GM18520 (cell line): ENCODE results near the gene MTOR.
"Not testable (repeated sequence)": the region's sequence is repeated elsewhere in the genome, so short reads cannot be mapped to it uniquely, and the experiment has no call there.

Source experiments
- ATAC-seq: cut with Tn5 transposase; IDR thresholded peaks from one replicate; pipeline ENCODE4 v1.9.1; 2021; ENCODE audit not compliant: unreplicated experiment

MTOR gene

DNA sequence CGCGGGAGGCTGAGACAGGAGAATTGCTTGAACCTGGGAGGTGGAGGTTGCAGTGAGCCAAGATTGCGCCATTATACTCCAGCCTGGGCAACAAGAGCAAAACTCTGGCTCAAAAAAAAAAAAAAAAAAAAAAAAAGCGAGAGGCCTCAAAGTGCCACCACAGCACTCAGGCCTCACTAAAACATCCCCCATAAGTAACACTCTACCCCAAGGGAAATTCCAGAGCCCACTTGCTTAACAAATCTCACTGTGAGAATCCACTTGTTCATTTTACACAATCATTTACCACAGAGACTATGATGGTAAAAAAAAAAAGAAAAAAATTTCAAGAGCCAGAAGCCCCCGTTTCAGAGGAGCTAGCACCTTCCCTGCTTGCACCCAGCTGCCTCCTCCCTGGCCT lies 136.4 kb downstream of the MTOR start:
- no peak for ATAC-seq

DNA sequence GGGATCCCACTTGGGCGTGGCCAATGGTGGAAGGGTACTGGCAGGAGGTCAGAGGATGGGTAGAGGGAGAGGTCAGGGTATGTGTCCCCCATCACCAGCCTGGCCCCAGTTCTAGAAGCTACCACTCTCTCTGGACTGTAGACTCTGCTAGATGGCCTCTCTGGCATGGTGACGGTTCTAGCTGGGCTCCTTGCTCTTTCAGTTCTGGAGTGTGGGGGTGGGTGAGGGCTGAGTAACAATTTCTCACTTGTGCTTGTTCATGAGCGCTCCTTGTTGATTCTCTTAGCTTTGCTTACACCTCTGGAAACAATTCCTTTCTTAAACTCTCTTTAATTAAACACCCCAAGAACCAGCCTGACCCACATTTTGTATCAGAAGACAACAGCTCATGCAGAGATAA lies 137.4 kb downstream of the MTOR start:
- ATAC-seq = no peak

DNA sequence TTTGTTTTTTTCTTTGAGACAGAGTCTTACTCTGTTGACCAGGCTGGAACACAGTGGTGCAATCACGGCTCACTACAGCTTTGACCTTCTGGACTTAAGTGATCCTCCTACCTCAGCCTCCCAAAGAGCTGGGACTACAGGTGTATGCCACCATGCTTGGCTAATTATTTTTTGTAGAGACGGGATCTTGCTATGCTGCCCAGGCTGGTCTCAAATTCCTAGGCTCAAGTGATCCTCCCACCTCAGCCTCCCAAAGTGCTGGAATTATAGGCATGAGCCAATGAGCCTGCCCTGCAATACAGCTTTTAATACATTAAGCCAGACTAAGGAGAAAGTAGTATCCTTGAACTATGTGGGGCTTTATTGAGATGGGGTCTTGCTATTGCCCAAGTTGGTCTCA lies 146.0 kb downstream of the MTOR start:
- no peak for ATAC-seq

DNA sequence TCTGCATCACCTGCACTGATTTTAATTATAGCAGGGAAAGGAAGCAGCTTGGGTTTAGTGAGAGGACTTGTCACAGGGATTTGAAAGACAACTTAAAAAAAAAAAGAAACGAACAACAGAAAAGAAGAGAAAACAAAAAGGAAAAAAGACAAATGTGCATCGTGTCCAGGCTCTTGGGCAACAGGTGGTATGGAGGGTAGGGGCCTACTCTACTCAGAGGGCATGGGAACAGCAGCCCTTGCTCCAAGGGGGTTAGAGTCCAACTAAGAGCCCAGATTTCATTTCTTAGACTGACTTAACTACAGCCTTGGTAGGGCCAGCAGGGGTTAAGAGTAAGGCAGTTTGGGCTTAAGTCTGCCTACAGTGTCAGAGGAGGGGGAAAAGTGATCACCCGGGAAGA lies 147.4 kb downstream of the MTOR start:
- ATAC-seq = no peak

DNA sequence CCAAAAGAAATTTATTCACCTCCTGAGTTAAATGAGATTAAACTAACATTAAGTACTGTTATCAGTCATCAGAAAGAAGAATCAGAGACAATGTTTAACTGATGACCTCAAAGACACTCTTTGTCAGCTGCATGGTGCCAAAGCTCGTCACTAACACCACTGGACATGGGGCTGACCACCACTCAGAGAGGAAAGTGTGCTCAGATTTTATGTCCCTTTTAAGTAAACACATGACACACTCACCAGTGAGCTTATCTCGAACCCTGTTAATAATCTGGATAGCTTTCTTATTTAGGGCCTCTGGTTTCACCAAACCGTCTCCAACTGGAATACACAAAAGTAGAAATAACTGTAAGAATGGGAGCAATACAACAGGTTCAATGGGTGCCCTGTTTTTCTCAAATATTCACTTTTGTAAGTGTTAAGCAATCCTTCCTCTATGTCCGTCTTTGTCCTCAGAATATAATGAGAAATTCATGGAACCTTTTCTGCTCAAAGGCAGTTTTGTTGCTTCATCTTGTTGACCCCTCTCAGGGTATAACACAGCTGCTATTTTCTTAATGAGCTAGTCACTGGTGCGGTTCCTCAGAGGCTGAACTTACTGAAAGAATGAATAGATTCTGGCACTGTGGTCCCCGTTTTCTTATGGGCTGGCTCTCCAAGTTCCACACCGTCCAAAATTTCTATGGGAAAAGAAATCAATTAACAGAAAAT lies 153.1 kb downstream of the MTOR start:
- ATAC-seq = no peak

DNA sequence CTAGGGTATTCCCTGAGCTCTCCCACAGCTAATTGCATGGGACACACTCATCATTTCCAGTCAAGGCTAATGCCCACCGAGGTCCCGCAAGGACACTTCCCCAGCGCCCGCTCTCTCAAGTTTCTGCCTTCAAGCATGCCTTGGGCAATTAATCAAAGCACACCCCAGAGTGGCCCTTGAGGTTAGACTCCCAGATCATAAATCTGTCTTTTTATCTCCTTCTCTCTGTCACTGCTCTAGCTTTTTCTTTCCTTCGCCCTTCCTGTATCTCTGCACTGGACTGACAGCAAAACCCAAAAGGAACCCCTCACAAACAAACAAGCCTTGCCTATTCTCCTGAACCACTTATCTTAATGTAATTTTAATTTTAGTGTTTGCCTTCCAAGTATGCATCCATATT lies 154.8 kb downstream of the MTOR start:
- no peak for ATAC-seq

DNA sequence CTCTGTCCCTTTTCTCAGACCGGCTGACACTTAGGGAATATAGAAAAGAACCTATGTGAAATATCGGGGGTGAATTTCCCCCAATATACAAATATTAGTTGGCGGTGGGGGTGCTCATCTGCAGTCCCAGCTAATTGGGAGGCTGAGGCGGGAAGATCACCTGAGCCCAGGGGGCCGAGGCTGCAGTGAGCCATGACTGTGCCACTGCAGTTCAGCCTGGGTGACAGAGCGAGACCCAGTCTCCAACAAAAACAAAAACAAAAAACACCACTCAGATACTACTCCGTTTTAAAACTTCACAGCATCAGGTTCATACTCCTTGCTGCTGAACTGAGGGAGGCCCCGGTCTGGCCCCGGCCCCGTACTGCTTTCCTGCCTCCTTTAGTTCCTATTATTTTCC lies 156.8 kb downstream of the MTOR start:
- no peak for ATAC-seq

DNA sequence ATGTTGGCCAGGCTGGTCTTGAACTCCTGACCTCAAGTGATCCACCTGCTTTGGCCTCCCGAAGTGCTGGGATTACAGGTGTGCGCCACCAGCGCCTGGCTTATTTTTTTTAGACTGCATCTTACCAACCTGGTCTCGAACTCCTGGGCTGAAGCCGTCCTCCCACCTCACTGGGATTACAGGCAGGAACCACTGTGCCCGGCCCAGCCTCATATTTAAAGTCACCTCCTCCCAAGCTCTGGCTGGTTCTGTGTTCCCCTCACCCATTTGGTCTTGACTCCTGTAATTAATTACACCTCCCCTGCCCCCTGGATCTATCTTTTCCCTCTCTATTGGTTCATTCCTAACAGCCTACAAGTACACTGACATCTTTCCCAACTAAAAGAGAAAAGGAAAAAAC lies 161.0 kb downstream of the MTOR start:
- no peak for ATAC-seq

DNA sequence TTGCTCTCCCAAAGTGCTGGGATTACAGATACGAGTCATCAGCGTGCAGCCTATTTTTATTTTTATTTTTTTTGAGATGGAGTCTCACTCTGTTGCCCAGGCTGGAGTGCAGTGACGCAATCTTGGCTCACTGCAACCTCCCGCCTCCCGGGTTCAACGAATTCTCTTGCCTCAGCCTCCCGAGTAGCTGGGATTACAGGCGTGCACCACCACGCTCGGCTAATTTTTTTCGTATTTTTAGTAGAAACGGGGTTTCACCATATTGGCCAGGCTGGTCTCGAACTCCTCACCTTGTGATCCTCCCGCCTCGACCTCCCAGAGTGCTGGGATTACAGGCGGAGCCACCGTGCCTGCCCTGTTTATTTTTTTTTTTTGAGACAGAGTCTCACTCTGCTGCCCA lies 161.5 kb downstream of the MTOR start:
- not testable (repeated sequence) for ATAC-seq

DNA sequence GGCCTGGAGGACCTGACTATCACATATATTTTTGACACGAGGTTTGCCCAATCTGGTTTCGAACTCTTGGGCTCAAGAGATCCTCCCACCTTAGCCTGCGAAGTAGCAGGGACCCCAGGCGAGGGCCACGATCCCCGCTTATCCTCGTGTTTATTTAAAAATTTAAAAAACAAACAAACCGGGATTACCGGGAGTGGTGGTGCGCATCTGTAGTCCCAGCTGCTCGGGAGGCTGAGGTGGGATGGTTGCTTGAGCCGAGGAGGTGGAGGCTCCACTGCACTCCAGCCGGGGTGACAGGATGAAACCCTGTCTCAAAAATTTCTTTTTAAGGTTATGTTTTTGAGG lies 162.2 kb downstream of the MTOR start:
- no peak for ATAC-seq

DNA sequence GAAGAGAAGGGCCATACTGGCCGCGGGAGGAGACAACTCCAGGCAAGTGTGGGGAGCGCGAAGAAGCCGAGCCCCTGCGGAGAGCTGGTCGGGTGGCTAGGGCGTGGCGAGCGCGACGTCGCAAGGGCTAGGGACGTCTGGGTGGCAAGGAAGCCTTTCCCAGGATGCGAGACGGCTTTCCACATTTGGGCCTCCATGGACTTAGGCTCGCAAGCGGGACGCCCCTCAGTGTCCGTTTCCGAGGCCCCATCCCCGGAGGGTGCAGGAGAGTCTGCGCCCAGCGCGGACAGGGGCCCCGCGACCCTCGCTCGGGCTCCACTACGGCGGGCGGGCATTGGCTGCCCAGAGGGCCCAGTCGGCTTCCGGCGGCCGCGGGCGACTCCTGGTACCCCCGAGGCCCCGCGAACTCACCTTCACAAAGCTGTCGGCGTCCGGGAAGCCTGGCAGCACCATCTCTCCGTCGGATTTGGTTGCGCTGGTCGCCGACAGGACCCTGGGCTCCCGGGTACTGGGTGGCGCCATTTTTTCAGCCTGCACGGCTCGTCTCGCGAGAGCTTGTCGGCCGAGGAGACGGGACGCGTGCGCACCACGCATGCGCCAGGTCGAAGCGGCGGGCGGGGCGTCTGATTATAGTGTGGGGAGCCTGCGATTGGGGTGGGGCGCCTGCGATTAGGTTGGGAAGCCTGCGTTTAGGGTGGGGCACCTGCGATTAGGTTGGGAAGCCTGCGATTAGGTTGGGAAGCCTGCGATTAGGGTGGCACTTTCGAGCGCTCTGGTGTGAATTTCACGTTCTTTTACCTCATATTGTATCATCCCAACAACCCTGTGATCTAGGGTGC lies 162.8 kb downstream of the MTOR start, which contains the start of gene EXOSC10:
TSS of gene EXOSC10 (minus strand) at position 560 of the 839 bp plus-strand sequence. CDS start at position 522, 38 bp downstream.
- ATAC-seq = peak; percentile 83

DNA sequence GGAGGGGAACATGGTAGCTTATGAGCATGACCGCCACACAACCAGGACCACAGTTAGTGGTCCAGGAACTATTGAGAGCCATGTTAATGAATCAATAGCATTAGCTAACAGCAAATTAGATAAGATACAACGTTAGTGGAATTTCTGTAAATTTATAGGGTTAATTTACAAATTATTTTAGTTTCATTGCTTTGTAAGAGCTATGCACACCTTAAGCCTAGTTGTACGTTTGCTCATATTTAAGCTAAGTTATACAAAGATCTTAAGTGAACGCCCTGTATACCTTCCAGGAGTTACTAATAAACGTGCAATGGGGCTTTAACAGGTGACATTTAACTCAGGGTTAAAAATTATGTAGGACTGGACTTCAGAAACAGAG lies 163.4 kb downstream of the MTOR start:
- ATAC-seq = no peak

DNA sequence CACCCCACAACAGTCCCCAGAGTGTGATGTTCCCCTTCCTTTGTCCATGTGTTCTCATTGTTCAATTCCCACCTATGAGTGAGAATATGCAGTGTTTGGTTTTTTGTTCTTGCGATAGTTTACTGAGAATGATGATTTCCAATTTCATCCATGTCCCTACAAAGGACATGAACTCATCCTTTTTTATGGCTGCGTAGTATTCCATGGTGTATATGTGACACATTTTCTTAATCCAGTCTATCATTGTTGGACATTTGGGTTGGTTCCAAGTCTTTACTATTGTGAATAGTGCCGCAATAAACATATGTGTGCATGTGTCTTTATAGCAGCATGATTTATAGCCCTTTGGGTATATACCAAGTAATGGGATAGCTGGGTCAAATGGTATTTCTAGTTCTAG lies 178.6 kb downstream of the MTOR start:
- ATAC-seq = not testable (repeated sequence)

DNA sequence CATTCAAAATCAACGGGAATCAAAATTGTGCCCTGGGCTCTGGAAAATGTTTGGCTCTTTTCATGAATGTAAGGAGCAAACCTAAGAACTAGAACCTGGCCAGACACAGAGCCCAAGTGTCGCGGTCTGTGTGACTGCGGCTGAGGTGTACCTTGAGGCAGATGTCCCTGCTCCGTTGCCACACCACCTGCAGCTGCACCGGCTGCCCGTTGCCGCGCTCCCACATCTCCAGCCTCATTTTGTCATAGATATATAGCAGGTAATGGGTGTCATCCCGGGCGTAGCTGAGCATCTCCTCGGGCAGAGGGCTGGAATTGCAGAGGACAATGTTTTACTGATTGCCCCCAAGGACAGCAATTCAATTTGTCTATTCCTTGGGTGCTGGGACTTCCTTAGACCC lies 181.4 kb downstream of the MTOR start:
- no peak for ATAC-seq

DNA sequence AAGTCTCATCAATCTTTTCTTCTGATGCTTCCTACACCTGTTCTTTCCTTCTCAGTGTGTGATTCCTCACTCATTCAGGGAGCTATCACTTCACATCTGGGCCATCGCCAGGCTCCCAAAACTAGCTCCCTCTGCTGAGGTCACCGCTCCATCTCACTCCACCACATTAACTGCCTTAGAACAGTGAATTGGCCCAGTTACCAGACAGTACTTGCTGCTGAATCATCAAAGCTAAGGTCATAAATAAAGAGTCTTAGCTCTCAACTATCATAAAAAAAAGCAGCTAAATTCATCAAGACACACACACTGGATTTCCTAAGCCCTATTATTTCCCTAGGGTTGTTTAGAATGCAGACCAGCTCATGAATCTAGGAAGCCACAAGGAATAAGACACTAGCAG lies 183.7 kb downstream of the MTOR start:
- no peak for ATAC-seq

DNA sequence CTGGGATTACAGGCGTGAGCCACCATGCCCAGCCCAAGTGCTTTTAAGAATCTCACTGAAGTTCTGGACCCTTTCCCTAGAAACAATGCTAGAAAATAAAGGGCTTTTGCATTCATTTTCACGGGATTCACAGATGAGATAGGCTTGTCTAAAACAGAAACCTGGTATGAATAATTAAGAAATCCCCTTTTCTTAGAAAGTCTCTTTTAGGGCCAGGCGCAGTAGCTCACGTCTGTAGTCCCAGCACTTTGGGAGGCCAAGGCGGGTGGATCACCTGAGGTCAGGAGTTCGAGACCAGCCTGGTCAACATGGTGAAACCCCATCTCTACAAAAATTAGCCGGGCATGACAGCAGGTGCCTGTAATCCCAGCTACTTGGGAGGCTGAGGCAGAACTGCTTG lies 189.0 kb downstream of the MTOR start:
- not testable (repeated sequence) for ATAC-seq

DNA sequence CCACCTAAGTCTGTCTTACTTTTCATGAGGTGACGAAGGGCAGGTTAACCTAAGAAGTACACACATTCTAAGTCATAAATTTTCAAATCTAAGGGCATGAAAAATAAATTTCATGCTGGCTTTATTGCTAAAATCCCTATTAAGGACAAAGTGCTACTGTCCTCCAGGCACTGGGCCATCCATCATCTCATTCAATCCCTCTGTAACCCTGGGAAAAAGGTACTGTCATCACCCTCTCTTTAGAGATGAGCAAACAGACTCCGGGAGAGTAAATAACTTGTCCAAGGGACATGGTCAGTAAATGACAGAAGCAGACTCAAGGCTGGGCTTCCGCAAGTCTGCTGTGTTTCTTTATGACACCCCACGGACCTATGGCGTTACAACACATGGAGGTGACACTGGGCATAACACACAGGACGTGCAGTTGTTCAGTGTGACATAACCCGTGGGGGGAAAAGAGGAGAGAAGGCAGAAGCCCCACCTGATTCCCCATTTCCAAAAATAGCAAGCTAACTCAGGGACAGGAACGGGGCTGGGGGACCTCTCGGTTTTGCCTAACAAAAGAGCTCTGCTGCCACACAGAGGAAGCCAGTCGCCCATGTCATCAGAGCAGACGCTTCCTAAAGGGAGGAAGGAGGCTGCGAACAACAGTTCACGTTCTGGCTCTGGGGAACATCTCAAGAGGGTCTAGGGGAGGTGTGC lies 190.0 kb downstream of the MTOR start:
- no peak for ATAC-seq

DNA sequence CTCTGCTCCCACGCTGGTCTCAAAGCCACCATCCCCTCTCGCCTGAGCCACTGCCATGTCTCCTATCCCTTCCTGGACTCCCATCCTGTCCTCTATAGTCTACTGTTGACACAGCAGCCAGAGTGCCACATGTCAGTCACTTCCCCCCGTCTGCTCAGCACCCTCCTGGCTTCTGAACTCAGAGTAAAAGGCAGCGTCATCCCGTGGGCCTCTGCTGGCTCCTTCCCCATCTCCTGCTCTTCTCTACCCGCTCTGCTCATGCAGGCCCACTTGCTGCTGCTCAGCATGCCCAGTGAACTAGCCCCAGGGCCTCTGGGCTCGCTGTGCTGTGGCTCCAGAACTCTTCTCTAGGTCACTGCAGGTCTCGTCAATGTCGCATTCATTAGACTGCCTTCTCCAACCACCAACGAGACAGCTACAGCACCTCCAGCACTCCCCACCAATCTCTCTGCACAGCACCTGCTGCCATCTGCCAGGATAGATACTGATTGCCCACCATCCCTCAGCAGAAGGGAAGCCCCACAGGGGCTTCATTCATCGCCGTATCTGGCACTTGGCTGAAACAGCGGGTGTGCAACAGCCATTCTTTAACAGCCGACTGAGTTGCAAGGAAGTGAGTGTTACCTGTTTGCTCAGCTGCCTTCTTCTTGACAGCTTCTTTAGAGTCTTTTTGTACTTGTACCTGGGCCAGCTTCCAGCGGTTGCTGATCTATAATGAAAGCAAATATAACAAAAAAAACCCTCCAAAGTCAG lies 190.7 kb downstream of the MTOR start:
- no peak for ATAC-seq

DNA sequence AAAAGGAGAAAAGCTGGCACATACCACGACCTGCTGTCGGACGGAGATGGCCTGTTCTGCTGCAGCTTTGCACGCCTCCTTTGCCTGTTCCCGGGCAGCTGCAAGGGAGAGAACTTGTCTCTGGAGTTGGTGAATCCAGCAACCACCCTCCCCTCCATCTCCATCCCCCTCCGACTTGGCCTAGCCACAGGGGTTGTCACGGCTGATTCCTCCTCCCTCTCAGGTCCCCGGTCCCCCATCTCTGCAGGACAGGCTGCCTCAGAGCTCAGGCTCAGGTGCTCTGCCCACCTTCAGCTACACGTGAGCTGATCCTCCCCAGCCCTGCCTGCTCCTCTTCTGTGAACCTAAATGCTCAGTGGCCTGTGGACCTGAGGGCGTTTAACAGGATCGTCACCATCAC lies 191.5 kb downstream of the MTOR start:
- ATAC-seq = no peak

DNA sequence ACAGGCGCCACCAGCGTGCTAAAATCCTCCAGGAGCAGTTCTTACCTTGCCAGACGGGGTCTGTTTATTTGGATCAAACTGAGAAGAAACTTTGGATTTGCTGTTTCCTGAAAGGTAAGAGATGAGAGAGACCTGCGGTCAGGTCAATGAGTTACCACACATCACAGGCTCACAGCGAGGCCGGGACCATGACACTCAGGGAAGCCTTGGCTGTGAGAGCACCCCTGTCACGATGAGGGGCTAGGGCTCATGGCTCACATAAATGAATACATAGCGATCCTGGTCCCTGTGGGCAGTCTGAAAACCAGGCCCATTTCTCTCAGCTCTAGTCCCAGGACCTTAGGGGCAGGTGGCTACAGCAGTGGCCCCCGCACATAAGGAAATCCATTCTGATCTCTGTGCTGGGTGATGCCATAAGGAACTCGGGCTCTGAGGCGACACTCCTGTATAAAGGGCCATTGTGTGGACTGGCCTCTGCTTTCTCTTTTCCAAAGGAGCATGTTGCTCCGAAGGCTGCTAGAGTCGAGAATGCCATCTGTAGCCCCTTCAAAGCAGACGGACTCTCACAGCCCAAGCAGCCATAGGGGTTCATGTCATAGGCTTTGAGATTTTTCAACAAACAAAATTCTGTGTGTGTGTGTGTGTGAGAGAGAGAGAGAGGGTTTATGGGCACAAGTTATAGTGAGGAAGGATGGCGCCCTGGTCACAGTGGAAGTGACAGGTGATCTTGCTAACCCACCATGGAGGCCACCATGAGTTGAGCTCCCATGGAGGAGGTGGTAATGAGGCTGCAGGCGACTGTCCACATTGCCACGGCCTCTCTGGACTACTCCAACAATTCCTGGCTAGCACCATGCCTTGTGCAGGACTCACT lies 193.5 kb downstream of the MTOR start:
- ATAC-seq = no peak
